K562 (cell line): ENCODE data around the gene TNNI2. TPM values are rescaled to one million over a fixed set of nuclear protein-coding genes. Genes with fewer than 3 reads are reported as not detected.

ENCODE experiments used
- ATAC-seq: fragments of 200-7000 bp; cut with Tn5 transposase; 3 replicates; pipeline ENCODE4 v1.9.1; 2020; ENCODE audit warnings: moderate library complexity
- BruUV-seq: library from RNA; stranded (reverse); fragments of 400-500 nt; replicated peaks from 2 replicates; lab custom pipeline; 2021; lab: Mats Ljungman, UMichigan
- CTCF ChIA-PET: fragments of 300-600 bp; formaldehyde crosslinking; extraction: SDS; loops from one replicate; lab custom pipeline; 2021; ENCODE audit warnings: low intra/inter-chr PET ratio; lab: Yijun Ruan, JAX
- POLR2A ChIA-PET: fragments of 300-600, 350-650 bp; sonication (Branson Sonifier 250); formaldehyde crosslinking; extraction: SDS; loops from one replicate; lab custom pipeline; 2021; ENCODE audit warnings: antibody characterized with exemption, inconsistent platforms; lab: Yijun Ruan, JAX
- DNase-seq, 4 experiments: peaks; one replicate each; pipeline versions ENCODE4 v3.0.0 to v3.0.0-alpha.2; 2011 to 2018; ENCODE audit warnings: low spot score in 3 of 4, mixed read lengths in 3 of 4; ENCODE audit errors: extremely low read depth in 1 of 4
- FAIRE-seq: peaks from 2 replicates; lab custom pipeline; 2011; peaks lifted over from hg19 to GRCh38; lab: Jason Lieb, UNC
- H2AFZ ChIP-seq: 2 replicates; pipeline ENCODE4 v1.6.0; 2011; ENCODE audit warnings: low read depth, low read length, control low read depth, inconsistent platforms
- H3K27ac ChIP-seq: fragments of 200-600 bp; 3 replicates; pipeline ENCODE4 v1.8.0; 2011; ENCODE audit warnings: low read depth, mild to moderate bottlenecking, control low read depth, inconsistent platforms, low read length, moderate library complexity, mixed read lengths; ENCODE audit errors: extremely low read depth
- H3K27me3 ChIP-seq, 2 experiments: fragments of 300-600 bp in 1 of 2; 2 replicates in 1 of 2; 3 replicates in 1 of 2; pipeline versions ENCODE4 v1.6.0 to v1.8.0; 2011; ENCODE audit warnings: inconsistent platforms in 2 of 2, low read length in 2 of 2, mild to moderate bottlenecking in 1 of 2, mixed read lengths in 1 of 2, moderate library complexity in 1 of 2; ENCODE audit not compliant: control insufficient read depth in 2 of 2, insufficient read depth in 2 of 2
- H3K36me3 ChIP-seq: fragments of 300-600 bp; 3 replicates; pipeline ENCODE4 v1.8.0; 2011; ENCODE audit warnings: mild to moderate bottlenecking, low read length, inconsistent platforms; ENCODE audit not compliant: control insufficient read depth, insufficient read depth
- H3K4me1 ChIP-seq, 2 experiments: fragments of 200-600 bp in 1 of 2; replicated peaks in 1 of 2; 2 replicates in 1 of 2; 3 replicates in 1 of 2; pipeline versions ENCODE4 v1.5.1 to v1.8.0; 2011; ENCODE audit warnings: inconsistent platforms in 2 of 2, low read length in 2 of 2, mild to moderate bottlenecking in 1 of 2, mixed read lengths in 1 of 2, moderate library complexity in 1 of 2; ENCODE audit not compliant: control insufficient read depth in 2 of 2, insufficient read depth in 2 of 2
- H3K4me2 ChIP-seq: 2 replicates; pipeline ENCODE4 v1.6.1; 2011; ENCODE audit warnings: low read length, control low read depth, inconsistent platforms, mixed read lengths; ENCODE audit not compliant: insufficient read depth
- H3K4me3 ChIP-seq: fragments of 200-600 bp; sonication (generic), shearing (Covaris generic); 2 replicates; pipeline ENCODE4 v1.5.1; 2016; ENCODE audit warnings: control low read depth, inconsistent platforms
- H3K79me2 ChIP-seq: fragments of 200-600 bp; 3 replicates; pipeline ENCODE4 v1.8.0; 2011; ENCODE audit warnings: low read length, inconsistent platforms; ENCODE audit not compliant: control insufficient read depth, insufficient read depth
- H3K9ac ChIP-seq, 2 experiments: 2 replicates each; pipeline versions ENCODE4 v1.6.0 to v1.6.1; 2011; ENCODE audit warnings: low read depth in 2 of 2, low read length in 2 of 2, control low read depth in 1 of 2, inconsistent platforms in 1 of 2, mild to moderate bottlenecking in 1 of 2, mixed read lengths in 1 of 2; ENCODE audit not compliant: insufficient read depth in 1 of 2
- H3K9me1 ChIP-seq: one replicate; pipeline ENCODE4 v1.6.0; 2011; ENCODE audit warnings: inconsistent platforms, mild to moderate bottlenecking, low read length, moderate library complexity; ENCODE audit not compliant: control insufficient read depth, insufficient read depth
- H3K9me3 ChIP-seq: replicated peaks from 2 replicates; pipeline ENCODE4 v1.5.1; 2011; ENCODE audit warnings: low read depth, low read length, inconsistent platforms; ENCODE audit not compliant: control insufficient read depth, insufficient read depth
- H4K20me1 ChIP-seq: replicated peaks from 2 replicates; pipeline ENCODE4 v1.6.1; 2011; ENCODE audit warnings: low read length, inconsistent platforms, mixed read lengths; ENCODE audit not compliant: control insufficient read depth, insufficient read depth
- CREB1 ChIP-seq, 2 experiments: sonication (generic) in 1 of 2; formaldehyde crosslinking in 1 of 2; IDR thresholded peaks; 2 replicates each; pipeline versions ENCODE4 v1.6.1 to v1.8.0; 2012 to 2022; ENCODE audit warnings: inconsistent platforms in 1 of 2, mild to moderate bottlenecking in 1 of 2, missing genetic modification reagents in 1 of 2, moderate library complexity in 1 of 2
- FOXK2 ChIP-seq, 2 experiments: fragments of 450-650 bp; IDR thresholded peaks in 1 of 2; conservative IDR thresholded peaks in 1 of 2; 2 replicates each; pipeline ENCODE4 v1.6.1; 2016; ENCODE audit warnings: low read depth in 2 of 2, mild to moderate bottlenecking in 1 of 2
- SAFB2 ChIP-seq: fragments of 200-400 bp; formaldehyde crosslinking; IDR thresholded peaks from 2 replicates; pipeline ENCODE4 v1.6.1; 2018; ENCODE audit warnings: borderline replicate concordance, low read length, low read depth, moderate library complexity; ENCODE audit not compliant: severe bottlenecking
- WGBS: fragments of 100-300 bp; shearing (Covaris generic); methylation state at CpG from one replicate; pipeline ENCODE4 v1.1.6; 2016; ENCODE audit warnings: low coverage, mixed read lengths; ENCODE audit not compliant: insufficient coverage; ENCODE audit errors: missing lambda C conversion rate; 5-methylcytosine and 5-hydroxymethylcytosine counted together
- in situ Hi-C: fragments of 300-500 bp; cut with MboI; formaldehyde crosslinking; loops from 4 replicates; pipeline ENCODE4 v1.15.0; 2018; ENCODE audit warnings: inconsistent platforms, mixed read lengths
- intact Hi-C: fragments of 100-400 bp; cut with micrococcal nuclease; formaldehyde crosslinking; loops from 2 replicates; pipeline ENCODE4 v1.14.2; 2022
- polyA plus RNA-seq, 8 experiments: library from polyadenylated mRNA; depleted of rRNA in 4 of 8; stranded (reverse) in 5 of 8; unstranded in 3 of 8; fragments of >200 nt; fragmentation: Nextera tagmentation in 2 of 8; fragmentation: Illumina TruSeq in 1 of 8; extraction: Ambion mirVana in 2 of 8; extraction: Trizol in 1 of 8; gene quantifications; 2 replicates each; pipeline versions ENCODE4 v1.2.1 to v1.2.3, GENCODE V29; 2011 to 2014; ENCODE audit warnings: inconsistent platforms in 1 of 8, missing spikeins in 1 of 8
- total RNA-seq, 7 experiments: library from RNA; depleted of rRNA in 6 of 7; stranded (reverse); fragments of >200 nt in 6 of 7; fragmentation: Illumina TruSeq in 2 of 7; extraction: Trizol in 2 of 7; gene quantifications; 2 replicates each; pipeline versions ENCODE4 v1.2.1 to v1.2.3, GENCODE V29; 2011 to 2021; ENCODE audit warnings: low replicate concordance in 1 of 7
- TF ChIP-seq, protein P1 (sequence below): fragments of 250-450 bp; sonication (Bioruptor Pico); IDR thresholded peaks from 2 replicates; pipeline ENCODE4 v1.5.0; 2021; ENCODE audit warnings: mild to moderate bottlenecking, borderline replicate concordance
- TF ChIP-seq, protein P2 (sequence below): sonication (generic); formaldehyde crosslinking; IDR thresholded peaks from 2 replicates; pipeline ENCODE4 v1.8.1; 2023; ENCODE audit warnings: missing genetic modification reagents, mild to moderate bottlenecking, borderline replicate concordance
- TF ChIP-seq, protein P3 (sequence below): fragments of 250-450 bp; sonication (Bioruptor Pico); IDR thresholded peaks from 2 replicates; pipeline ENCODE4 v1.5.0; 2020; ENCODE audit warnings: mild to moderate bottlenecking
- TF ChIP-seq, protein P4 (sequence below): sonication (generic); formaldehyde crosslinking; IDR thresholded peaks from 2 replicates; pipeline ENCODE4 v1.8.1; 2023; ENCODE audit warnings: mild to moderate bottlenecking, missing genetic modification reagents

Gene TNNI2
- total and polyA plus RNA-seq, 9 of the 15 experiments (the other 6 are each of a cell fraction or from before 2014, with no cell fraction given) = not detected

DNA sequence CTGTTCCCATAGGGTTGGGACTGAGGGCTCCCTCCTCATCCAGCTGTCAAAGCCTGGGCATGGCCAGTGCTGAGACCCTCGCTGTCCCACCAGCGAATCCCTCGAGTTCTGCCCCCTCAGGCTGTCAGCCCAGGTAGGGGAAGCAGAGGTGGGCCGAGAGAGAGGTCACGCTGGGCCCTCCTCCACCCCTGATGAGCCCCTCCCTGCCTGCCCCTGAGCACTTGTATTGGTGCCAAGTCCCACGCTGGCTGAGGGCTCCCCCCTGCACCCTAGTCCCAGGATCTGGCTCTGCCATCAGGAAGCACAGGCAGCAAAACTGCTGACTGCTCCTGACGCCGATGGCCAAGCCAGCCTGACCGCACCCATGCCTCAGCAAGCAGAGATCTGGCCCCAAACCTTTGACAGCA, 49.6 kb downstream of the TNNI2 start:
- H3K79me2 ChIP-seq = no peaks in the 10 kb centered on the region
- H3K36me3 ChIP-seq = no peaks in the 10 kb centered on the region
- intact Hi-C loops = no loop called here
- no peak overlapping the region for H3K4me3 ChIP-seq
- no peak overlapping the region for H3K27ac ChIP-seq
- ChIA-PET POLR2A (interaction anchor here (0.7 kb wide), 1 partner anchor 34 kb away, joined by 3 read pairs; no protein-coding TSS in a partner anchor), CTCF (no interaction called here)
- 0% methylated on average over 4 of the region's 9 CpGs for WGBS
- ATAC-seq (no peak), FAIRE-seq (no peak), DNase-seq (no peak)
- H3K4me2 ChIP-seq = no peak overlapping the region
- BruUV-seq = no TSS peak
- H3K9ac ChIP-seq = no peak overlapping the region
- peaks cover 4% of the 10 kb centered on the region for H4K20me1 ChIP-seq
- H2AFZ ChIP-seq = no peak overlapping the region
- H3K9me3 ChIP-seq = no peaks in the 10 kb centered on the region
- TF ChIP-seq, protein P1, sequence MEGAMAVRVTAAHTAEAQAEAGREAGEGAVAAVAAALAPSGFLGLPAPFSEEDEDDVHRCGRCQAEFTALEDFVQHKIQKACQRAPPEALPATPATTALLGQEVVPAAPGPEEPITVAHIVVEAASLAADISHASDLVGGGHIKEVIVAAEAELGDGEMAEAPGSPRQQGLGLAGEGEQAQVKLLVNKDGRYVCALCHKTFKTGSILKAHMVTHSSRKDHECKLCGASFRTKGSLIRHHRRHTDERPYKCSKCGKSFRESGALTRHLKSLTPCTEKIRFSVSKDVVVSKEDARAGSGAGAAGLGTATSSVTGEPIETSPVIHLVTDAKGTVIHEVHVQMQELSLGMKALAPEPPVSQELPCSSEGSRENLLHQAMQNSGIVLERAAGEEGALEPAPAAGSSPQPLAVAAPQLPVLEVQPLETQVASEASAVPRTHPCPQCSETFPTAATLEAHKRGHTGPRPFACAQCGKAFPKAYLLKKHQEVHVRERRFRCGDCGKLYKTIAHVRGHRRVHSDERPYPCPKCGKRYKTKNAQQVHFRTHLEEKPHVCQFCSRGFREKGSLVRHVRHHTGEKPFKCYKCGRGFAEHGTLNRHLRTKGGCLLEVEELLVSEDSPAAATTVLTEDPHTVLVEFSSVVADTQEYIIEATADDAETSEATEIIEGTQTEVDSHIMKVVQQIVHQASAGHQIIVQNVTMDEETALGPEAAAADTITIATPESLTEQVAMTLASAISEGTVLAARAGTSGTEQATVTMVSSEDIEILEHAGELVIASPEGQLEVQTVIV (CRISPR knock-in tag) = no peak
- TF ChIP-seq, protein P2, sequence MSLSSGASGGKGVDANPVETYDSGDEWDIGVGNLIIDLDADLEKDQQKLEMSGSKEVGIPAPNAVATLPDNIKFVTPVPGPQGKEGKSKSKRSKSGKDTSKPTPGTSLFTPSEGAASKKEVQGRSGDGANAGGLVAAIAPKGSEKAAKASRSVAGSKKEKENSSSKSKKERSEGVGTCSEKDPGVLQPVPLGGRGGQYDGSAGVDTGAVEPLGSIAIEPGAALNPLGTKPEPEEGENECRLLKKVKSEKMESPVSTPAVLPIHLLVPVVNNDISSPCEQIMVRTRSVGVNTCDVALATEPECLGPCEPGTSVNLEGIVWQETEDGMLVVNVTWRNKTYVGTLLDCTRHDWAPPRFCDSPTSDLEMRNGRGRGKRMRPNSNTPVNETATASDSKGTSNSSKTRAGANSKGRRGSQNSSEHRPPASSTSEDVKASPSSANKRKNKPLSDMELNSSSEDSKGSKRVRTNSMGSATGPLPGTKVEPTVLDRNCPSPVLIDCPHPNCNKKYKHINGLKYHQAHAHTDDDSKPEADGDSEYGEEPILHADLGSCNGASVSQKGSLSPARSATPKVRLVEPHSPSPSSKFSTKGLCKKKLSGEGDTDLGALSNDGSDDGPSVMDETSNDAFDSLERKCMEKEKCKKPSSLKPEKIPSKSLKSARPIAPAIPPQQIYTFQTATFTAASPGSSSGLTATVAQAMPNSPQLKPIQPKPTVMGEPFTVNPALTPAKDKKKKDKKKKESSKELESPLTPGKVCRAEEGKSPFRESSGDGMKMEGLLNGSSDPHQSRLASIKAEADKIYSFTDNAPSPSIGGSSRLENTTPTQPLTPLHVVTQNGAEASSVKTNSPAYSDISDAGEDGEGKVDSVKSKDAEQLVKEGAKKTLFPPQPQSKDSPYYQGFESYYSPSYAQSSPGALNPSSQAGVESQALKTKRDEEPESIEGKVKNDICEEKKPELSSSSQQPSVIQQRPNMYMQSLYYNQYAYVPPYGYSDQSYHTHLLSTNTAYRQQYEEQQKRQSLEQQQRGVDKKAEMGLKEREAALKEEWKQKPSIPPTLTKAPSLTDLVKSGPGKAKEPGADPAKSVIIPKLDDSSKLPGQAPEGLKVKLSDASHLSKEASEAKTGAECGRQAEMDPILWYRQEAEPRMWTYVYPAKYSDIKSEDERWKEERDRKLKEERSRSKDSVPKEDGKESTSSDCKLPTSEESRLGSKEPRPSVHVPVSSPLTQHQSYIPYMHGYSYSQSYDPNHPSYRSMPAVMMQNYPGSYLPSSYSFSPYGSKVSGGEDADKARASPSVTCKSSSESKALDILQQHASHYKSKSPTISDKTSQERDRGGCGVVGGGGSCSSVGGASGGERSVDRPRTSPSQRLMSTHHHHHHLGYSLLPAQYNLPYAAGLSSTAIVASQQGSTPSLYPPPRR (CRISPR knock-in tag) = no peak
- no peak for TF ChIP-seq CREB1 (IDR thresholded peaks at IDR 0.05)
- no peak for TF ChIP-seq CREB1 (CRISPR knock-in tag; IDR thresholded peaks at IDR 0.05)
- TF ChIP-seq, protein P3, sequence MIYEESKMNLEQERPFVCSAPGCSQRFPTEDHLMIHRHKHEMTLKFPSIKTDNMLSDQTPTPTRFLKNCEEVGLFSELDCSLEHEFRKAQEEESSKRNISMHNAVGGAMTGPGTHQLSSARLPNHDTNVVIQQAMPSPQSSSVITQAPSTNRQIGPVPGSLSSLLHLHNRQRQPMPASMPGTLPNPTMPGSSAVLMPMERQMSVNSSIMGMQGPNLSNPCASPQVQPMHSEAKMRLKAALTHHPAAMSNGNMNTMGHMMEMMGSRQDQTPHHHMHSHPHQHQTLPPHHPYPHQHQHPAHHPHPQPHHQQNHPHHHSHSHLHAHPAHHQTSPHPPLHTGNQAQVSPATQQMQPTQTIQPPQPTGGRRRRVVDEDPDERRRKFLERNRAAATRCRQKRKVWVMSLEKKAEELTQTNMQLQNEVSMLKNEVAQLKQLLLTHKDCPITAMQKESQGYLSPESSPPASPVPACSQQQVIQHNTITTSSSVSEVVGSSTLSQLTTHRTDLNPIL (CRISPR knock-in tag) = no peak
- no peak for TF ChIP-seq FOXK2 (conservative IDR thresholded peaks at IDR 0.05 in 1 of 2, IDR thresholded peaks at IDR 0.05 in 1 of 2; ENCODE audit: low read depth in 2 of 2)
- TF ChIP-seq, protein P4, sequence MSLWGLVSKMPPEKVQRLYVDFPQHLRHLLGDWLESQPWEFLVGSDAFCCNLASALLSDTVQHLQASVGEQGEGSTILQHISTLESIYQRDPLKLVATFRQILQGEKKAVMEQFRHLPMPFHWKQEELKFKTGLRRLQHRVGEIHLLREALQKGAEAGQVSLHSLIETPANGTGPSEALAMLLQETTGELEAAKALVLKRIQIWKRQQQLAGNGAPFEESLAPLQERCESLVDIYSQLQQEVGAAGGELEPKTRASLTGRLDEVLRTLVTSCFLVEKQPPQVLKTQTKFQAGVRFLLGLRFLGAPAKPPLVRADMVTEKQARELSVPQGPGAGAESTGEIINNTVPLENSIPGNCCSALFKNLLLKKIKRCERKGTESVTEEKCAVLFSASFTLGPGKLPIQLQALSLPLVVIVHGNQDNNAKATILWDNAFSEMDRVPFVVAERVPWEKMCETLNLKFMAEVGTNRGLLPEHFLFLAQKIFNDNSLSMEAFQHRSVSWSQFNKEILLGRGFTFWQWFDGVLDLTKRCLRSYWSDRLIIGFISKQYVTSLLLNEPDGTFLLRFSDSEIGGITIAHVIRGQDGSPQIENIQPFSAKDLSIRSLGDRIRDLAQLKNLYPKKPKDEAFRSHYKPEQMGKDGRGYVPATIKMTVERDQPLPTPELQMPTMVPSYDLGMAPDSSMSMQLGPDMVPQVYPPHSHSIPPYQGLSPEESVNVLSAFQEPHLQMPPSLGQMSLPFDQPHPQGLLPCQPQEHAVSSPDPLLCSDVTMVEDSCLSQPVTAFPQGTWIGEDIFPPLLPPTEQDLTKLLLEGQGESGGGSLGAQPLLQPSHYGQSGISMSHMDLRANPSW (CRISPR knock-in tag) = no peak
- no peak for TF ChIP-seq SAFB2
- H3K4me1 ChIP-seq = peaks cover 0 to 9% of the 10 kb centered on the region in 2 experiments; a peak in 1 of 5 replicates
- in situ Hi-C loops = no loop called here
- H3K9me1 ChIP-seq = no peaks in the 10 kb centered on the region
- peaks cover 8 to 45% of the 10 kb centered on the region in 2 experiments; a peak in 4 of 5 replicates for H3K27me3 ChIP-seq
